Esophagus (tissue), 2 donors: Measurements from ENCODE around the gene OPTC. TPM values are rescaled to one million over a fixed set of nuclear protein-coding genes. Genes with fewer than 3 reads are reported as not detected.
A peak's percentile ranks its signal among the peaks of the same experiment; 100 is the strongest.

Experiments
- H3K27ac ChIP-seq, 2 donors: one replicate each; pipeline ENCODE4 v1.5.1; 2013; ENCODE audit warnings: low read depth in 2 of 2, mild to moderate bottlenecking in 2 of 2, inconsistent platforms in 1 of 2, low read length in 1 of 2, moderate library complexity in 1 of 2
- H3K27me3 ChIP-seq, 2 donors: one replicate each; pipeline ENCODE4 v1.6.1; 2013; ENCODE audit warnings: low read length in 2 of 2, control low read depth in 1 of 2, mild to moderate bottlenecking in 1 of 2; ENCODE audit not compliant: insufficient read depth in 2 of 2, control insufficient read depth in 1 of 2
- H3K36me3 ChIP-seq, 2 donors: one replicate each; pipeline ENCODE4 v1.6.1; 2013; ENCODE audit warnings: low read length in 1 of 2; ENCODE audit not compliant: control insufficient read depth in 2 of 2, insufficient read depth in 2 of 2
- H3K4me1 ChIP-seq, 2 donors: one replicate each; pipeline ENCODE4 v1.6.1; 2013; ENCODE audit warnings: low read length in 1 of 2; ENCODE audit not compliant: control insufficient read depth in 2 of 2, insufficient read depth in 2 of 2
- H3K4me3 ChIP-seq, 2 donors: one replicate each; pipeline ENCODE4 v1.5.1; 2013; ENCODE audit warnings: low read length in 2 of 2, mild to moderate bottlenecking in 2 of 2, low read depth in 1 of 2, moderate library complexity in 1 of 2
- H3K9me3 ChIP-seq, 2 donors: one replicate each; pipeline ENCODE4 v1.6.1; 2013; ENCODE audit warnings: mild to moderate bottlenecking in 2 of 2, low read depth in 1 of 2, low read length in 1 of 2, moderate library complexity in 1 of 2; ENCODE audit not compliant: control insufficient read depth in 2 of 2, insufficient read depth in 1 of 2
- WGBS, 2 donors: extraction: QIAGEN DNeasy Blood & Tissue Kit; methylation state at CpG; one replicate each; pipeline ENCODE4 v1.1.7; 2013; 5-methylcytosine and 5-hydroxymethylcytosine counted together
- polyA plus RNA-seq, 2 donors: library from polyadenylated mRNA; stranded (reverse); fragments of 200-250 nt; gene quantifications; one replicate each; pipeline ENCODE4 v1.2.3, GENCODE V29; 2013
- donor health status: healthy with polysubstance abuse.
- donor health status: Bipolar disorder and iron deficiency.

Gene OPTC
- polyA plus RNA-seq, 2 donors: not detected

GRCh38 chr1:203499643-203500278 is 5.8 kb downstream of the OPTC start:
- H3K27me3 ChIP-seq: no peaks in the 10 kb centered on the region
- H3K36me3 ChIP-seq: peaks cover 0 to 2% of the 10 kb centered on the region in 2 donors
- H3K4me1 ChIP-seq: no peaks in the 10 kb centered on the region
- no peak overlapping the region for H3K4me3 ChIP-seq
- no peak overlapping the region for H3K27ac ChIP-seq
- 87 to 90% methylated on average over 6 to 7 of the region's 7 CpGs for WGBS, 2 donors
- no peaks in the 10 kb centered on the region for H3K9me3 ChIP-seq

- no peak overlapping the region for H3K27ac ChIP-seq
- 93 to 100% methylated on average over 1 of the region's 1 CpG for WGBS, 2 donors
- H3K9me3 ChIP-seq: no peaks in the 10 kb centered on the region
- peaks cover 0 to 2% of the 10 kb centered on the region in 2 donors for H3K36me3 ChIP-seq
- H3K4me1 ChIP-seq: no peaks in the 10 kb centered on the region
- H3K27me3 ChIP-seq: no peaks in the 10 kb centered on the region
- H3K4me3 ChIP-seq: no peak overlapping the region
Measured at GRCh38 chr1:203500279-203500678, 6.3 kb downstream of the OPTC start.

- H3K36me3 ChIP-seq: no peaks in the 10 kb centered on the region
- H3K4me3 ChIP-seq: no peak overlapping the region
- no peaks in the 10 kb centered on the region for H3K9me3 ChIP-seq
- no peaks in the 10 kb centered on the region for H3K27me3 ChIP-seq
- H3K27ac ChIP-seq: no peak overlapping the region
- WGBS, 2 donors: 62 to 81% methylated on average over 3 of the region's 3 CpGs
- H3K4me1 ChIP-seq: peaks cover 0 to 6% of the 10 kb centered on the region in 2 donors
Measured at GRCh38 chr1:203503836-203504235, 9.9 kb downstream of the OPTC start.

GRCh38 chr1:203504400-203505250 is 10.7 kb downstream of the OPTC start:
- Histone ChIP-seq H3K36me3 (no peaks in the 10 kb centered on the region), H3K27ac (no peak overlapping the region), H3K27me3 (no peaks in the 10 kb centered on the region), H3K4me3 (no peak overlapping the region), H3K9me3 (no peaks in the 10 kb centered on the region), H3K4me1 (peaks cover 0 to 6% of the 10 kb centered on the region in 2 donors)
- WGBS, 2 donors: 30 to 33% methylated on average over 12 of the region's 12 CpGs

- Histone ChIP-seq H3K9me3 (no peaks in the 10 kb centered on the region), H3K4me1 (peaks cover 0 to 6% of the 10 kb centered on the region in 2 donors), H3K27ac (no peak overlapping the region), H3K36me3 (no peaks in the 10 kb centered on the region), H3K4me3 (no peak overlapping the region), H3K27me3 (no peaks in the 10 kb centered on the region)
- WGBS, 2 donors: 88 to 89% methylated on average over 8 of the region's 8 CpGs
Measured at GRCh38 chr1:203505526-203506204, 11.7 kb downstream of the OPTC start.

- Histone ChIP-seq H3K27me3 (no peaks in the 10 kb centered on the region), H3K4me3 (no peak overlapping the region), H3K4me1 (peaks cover 0 to 9% of the 10 kb centered on the region in 2 donors), H3K27ac (peak overlapping the region in 1 of 2 donors; percentile 74), H3K36me3 (no peaks in the 10 kb centered on the region), H3K9me3 (no peaks in the 10 kb centered on the region)
- 32 to 41% methylated on average over 6 of the region's 6 CpGs for WGBS, 2 donors
Measured at GRCh38 chr1:203506858-203507626, 13.1 kb downstream of the OPTC start.

- peaks cover 0 to 12% of the 10 kb centered on the region in 2 donors for H3K4me1 ChIP-seq
- H3K4me3 ChIP-seq: no peak overlapping the region
- peak overlapping the region in 1 of 2 donors; percentile 74 for H3K27ac ChIP-seq
- WGBS, 2 donors: 0% methylated on average over 1 of the region's 1 CpG
- no peaks in the 10 kb centered on the region for H3K27me3 ChIP-seq
- no peaks in the 10 kb centered on the region for H3K36me3 ChIP-seq
- no peaks in the 10 kb centered on the region for H3K9me3 ChIP-seq
Measured at GRCh38 chr1:203507759-203508158, 13.8 kb downstream of the OPTC start.

GRCh38 chr1:203508463-203509073 is 14.6 kb downstream of the OPTC start:
- Histone ChIP-seq H3K4me1 (peaks cover 4 to 15% of the 10 kb centered on the region in 2 donors), H3K9me3 (no peaks in the 10 kb centered on the region), H3K36me3 (no peaks in the 10 kb centered on the region), H3K27ac (peak overlapping the region in 1 of 2 donors; percentile 66), H3K4me3 (no peak overlapping the region), H3K27me3 (no peaks in the 10 kb centered on the region)
- 67 to 72% methylated on average over 10 of the region's 10 CpGs for WGBS, 2 donors

- Histone ChIP-seq H3K4me3 (no peak overlapping the region), H3K27me3 (no peaks in the 10 kb centered on the region), H3K36me3 (no peaks in the 10 kb centered on the region), H3K27ac (peak overlapping the region in 1 of 2 donors; percentile 66), H3K4me1 (peaks cover 9 to 15% of the 10 kb centered on the region in 2 donors), H3K9me3 (no peaks in the 10 kb centered on the region)
- 39 to 58% methylated on average over 1 of the region's 1 CpG for WGBS, 2 donors
Measured at GRCh38 chr1:203509135-203509534, 15.2 kb downstream of the OPTC start.
